GM12878 (cell line): ENCODE measurements around the gene IKZF1.

Experiments
- POLR2A ChIP-seq: IDR thresholded peaks from 2 replicates; pipeline ENCODE4 v1.6.1; 2011; ENCODE audit warnings: low read depth, mild to moderate bottlenecking, low read length
- RAD21 ChIP-seq: IDR thresholded peaks from 2 replicates; pipeline ENCODE4 v1.6.1; 2011; ENCODE audit warnings: mild to moderate bottlenecking, low read depth, low read length, moderate library complexity; ENCODE audit not compliant: insufficient read depth

GRCh38 chr7:50314836-50315592 is 10.5 kb downstream of the IKZF1 start:
- TF ChIP-seq POLR2A = no peak
- no peak for TF ChIP-seq RAD21
